Measurements from ENCODE around the gene C2orf81.

GRCh38 chr2:74417197-74417596 lies 4.2 kb downstream of the C2orf81 start:
- TF ChIP-seq CTCF (IDR thresholded peaks at IDR 0.05) (no peak), POLR2A (IDR thresholded peaks at IDR 0.05) (no peak)

Data from lower leg skin (tissue), 3 donors.